DND-41 (cell line): ENCODE data around the gene GALNTL6.
"Not testable (repeated sequence)": the region's sequence is repeated elsewhere in the genome, so short reads cannot be mapped to it uniquely, and the experiment has no call there.

Experiments used
- ATAC-seq: fragments of 200-7000 bp; cut with Tn5 transposase; 3 replicates; pipeline ENCODE4 v1.9.1; 2021; ENCODE audit warnings: low read depth; ENCODE audit not compliant: insufficient read depth
- DNase-seq: peaks from one replicate; pipeline ENCODE4 v3.0.0-alpha.2; 2020
- H2AFZ ChIP-seq: 2 replicates; pipeline ENCODE4 v1.6.0; 2012; ENCODE audit warnings: low read depth, low read length
- H3K27ac ChIP-seq: 2 replicates; pipeline ENCODE4 v1.5.1; 2012; ENCODE audit warnings: low read length, inconsistent platforms
- H3K27me3 ChIP-seq: fragments of 200-600 bp; sonication (generic); 2 replicates; pipeline ENCODE4 v1.6.0; 2012; ENCODE audit warnings: low read length, mild to moderate bottlenecking, inconsistent platforms; ENCODE audit not compliant: insufficient read depth, poor library complexity
- H3K36me3 ChIP-seq: 2 replicates; pipeline ENCODE4 v1.5.1; 2012; ENCODE audit warnings: low read length, inconsistent platforms; ENCODE audit not compliant: insufficient read depth
- H3K4me1 ChIP-seq: 2 replicates; pipeline ENCODE4 v1.5.1; 2012; ENCODE audit warnings: mild to moderate bottlenecking, low read length; ENCODE audit not compliant: insufficient read depth
- H3K4me2 ChIP-seq: 2 replicates; pipeline ENCODE4 v1.6.0; 2012; ENCODE audit warnings: mild to moderate bottlenecking, moderate library complexity, low read length, inconsistent platforms; ENCODE audit not compliant: insufficient read depth
- H3K4me3 ChIP-seq, 2 experiments: fragments of 200-600 bp in 1 of 2; shearing (Covaris generic) in 1 of 2; 2 replicates each; pipeline ENCODE4 v1.5.1; 2012 to 2016; ENCODE audit warnings: inconsistent platforms in 2 of 2, low read length in 2 of 2, mild to moderate bottlenecking in 2 of 2, low read depth in 1 of 2, moderate library complexity in 1 of 2
- H3K79me2 ChIP-seq: 2 replicates; pipeline ENCODE4 v1.6.0; 2012; ENCODE audit warnings: low read length, inconsistent platforms; ENCODE audit not compliant: insufficient read depth
- H3K9ac ChIP-seq: 2 replicates; pipeline ENCODE4 v1.6.0; 2012; ENCODE audit warnings: low read depth, mild to moderate bottlenecking, inconsistent platforms, low read length, moderate library complexity
- H3K9me3 ChIP-seq: 2 replicates; pipeline ENCODE4 v1.5.1; 2012; ENCODE audit warnings: low read length, moderate library complexity, mild to moderate bottlenecking, inconsistent platforms; ENCODE audit not compliant: insufficient read depth, severe bottlenecking
- H4K20me1 ChIP-seq: 2 replicates; pipeline ENCODE4 v1.6.0; 2012; ENCODE audit warnings: low read length; ENCODE audit not compliant: insufficient read depth
- CTCF ChIP-seq: IDR thresholded peaks from 2 replicates; pipeline ENCODE4 v1.5.1; 2012; ENCODE audit warnings: borderline replicate concordance, low read length, moderate library complexity, mild to moderate bottlenecking; ENCODE audit not compliant: poor library complexity, severe bottlenecking; ENCODE audit errors: extremely low read depth
- EZH2 ChIP-seq: IDR thresholded peaks from 3 replicates; pipeline ENCODE4 v1.6.1; 2012; ENCODE audit warnings: borderline replicate concordance, low read depth, mild to moderate bottlenecking, moderate library complexity, low read length, inconsistent platforms; ENCODE audit not compliant: severe bottlenecking

Gene GALNTL6

DNA sequence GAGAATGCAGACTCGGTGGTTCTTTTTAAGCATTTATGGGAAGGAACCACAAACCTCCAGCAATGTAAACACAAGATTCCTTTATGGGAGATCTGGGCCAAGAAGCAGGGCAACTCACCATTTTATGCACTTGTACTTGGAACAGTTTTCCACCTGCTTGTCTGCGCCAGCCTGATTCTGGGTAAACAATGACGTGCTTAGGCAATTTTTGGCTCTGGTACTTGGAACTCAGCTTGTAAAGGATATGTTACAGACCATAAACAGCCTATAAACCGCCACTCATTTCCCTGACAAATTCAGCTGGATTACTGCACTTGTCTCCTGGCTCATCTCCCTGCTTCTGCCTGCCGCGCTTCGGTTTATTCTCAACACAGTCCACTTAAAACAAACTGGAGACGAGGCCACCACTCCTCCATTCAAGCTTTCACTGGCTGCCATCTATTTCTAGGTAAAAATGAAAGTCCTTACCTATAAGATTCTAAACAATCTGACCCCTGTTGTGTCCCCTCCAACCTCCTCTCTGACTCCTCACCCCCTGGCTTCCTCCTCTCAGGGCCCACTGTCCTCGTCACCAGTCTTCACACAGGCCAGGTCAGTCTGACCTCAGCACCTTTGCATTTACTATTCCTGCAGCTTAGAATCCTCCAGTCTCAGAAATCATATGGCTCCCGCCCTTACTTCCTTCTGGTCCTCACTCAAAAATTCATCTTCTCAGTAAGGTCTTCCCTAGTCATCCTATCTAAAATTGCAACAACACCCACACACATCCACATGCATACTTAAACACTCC is 1149.6 kb downstream of the GALNTL6 start:
- peaks cover 3% of the 10 kb centered on the region for H3K27me3 ChIP-seq
- no peak overlapping the region for H2AFZ ChIP-seq
- H3K9me3 ChIP-seq, result no peaks in the 10 kb centered on the region
- TF ChIP-seq EZH2 (no peak), CTCF (no peak)
- no peaks in the 10 kb centered on the region for H3K79me2 ChIP-seq
- no peaks in the 10 kb centered on the region for H3K36me3 ChIP-seq
- H3K4me1 ChIP-seq, result no peaks in the 10 kb centered on the region
- H3K27ac ChIP-seq, result no peak overlapping the region
- no peak for DNase-seq
- no peak overlapping the region for H3K4me2 ChIP-seq
- ATAC-seq, result no peak
- H3K4me3 ChIP-seq, result no peak overlapping the region
- no peak overlapping the region for H3K9ac ChIP-seq
- H4K20me1 ChIP-seq, result no peaks in the 10 kb centered on the region

GRCh38 chr4:172963498-172964294 is 1150.5 kb downstream of the GALNTL6 start:
- TF ChIP-seq EZH2, result no peak
- TF ChIP-seq CTCF, result no peak
- Histone ChIP-seq H4K20me1 (no peaks in the 10 kb centered on the region), H2AFZ (no peak overlapping the region), H3K27ac (no peak overlapping the region), H3K36me3 (no peaks in the 10 kb centered on the region), H3K4me2 (no peak overlapping the region), H3K9me3 (no peaks in the 10 kb centered on the region), H3K4me3 (no peak overlapping the region), H3K27me3 (peaks cover 3% of the 10 kb centered on the region), H3K79me2 (no peaks in the 10 kb centered on the region), H3K9ac (no peak overlapping the region), H3K4me1 (no peaks in the 10 kb centered on the region)
- no peak for DNase-seq
- no peak for ATAC-seq

DNA sequence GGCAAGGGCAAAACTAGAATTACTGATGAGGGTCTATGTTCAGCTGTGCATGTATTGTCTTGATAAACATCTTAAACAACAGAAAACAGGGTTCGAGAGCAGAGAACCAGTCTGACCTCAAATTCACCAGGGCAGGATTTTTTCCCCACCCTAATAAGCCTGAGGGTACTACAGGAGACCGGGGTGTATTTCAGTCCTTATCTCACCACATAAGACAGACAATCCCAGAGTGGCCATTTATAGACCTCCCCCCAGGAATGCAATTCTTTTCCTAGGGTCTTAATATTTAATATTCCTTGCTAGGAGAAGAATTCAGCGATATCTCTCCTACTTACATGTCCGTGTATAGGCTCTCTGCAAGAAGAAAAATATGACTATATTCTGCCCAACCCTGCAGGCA is 1157.0 kb downstream of the GALNTL6 start:
- ATAC-seq, DNase-seq, H3K4me1 ChIP-seq: not testable (repeated sequence)

GRCh38 chr4:172974586-172974985 is 1161.4 kb downstream of the GALNTL6 start:
- no peak overlapping the region for H2AFZ ChIP-seq
- peaks cover 3% of the 10 kb centered on the region for H3K9me3 ChIP-seq

More for the DNA sequence above, 1157.0 kb downstream of the GALNTL6 start:
- H3K4me2 ChIP-seq, H3K36me3 ChIP-seq, H3K27ac ChIP-seq, H2AFZ ChIP-seq, H4K20me1 ChIP-seq, H3K4me3 ChIP-seq, H3K9me3 ChIP-seq, H3K79me2 ChIP-seq, H3K9ac ChIP-seq, H3K27me3 ChIP-seq: not testable (repeated sequence)

More at GRCh38 chr4:172974586-172974985, 1161.4 kb downstream of the GALNTL6 start:
- peaks cover 3% of the 10 kb centered on the region for H3K27me3 ChIP-seq
- DNase-seq (no peak), ATAC-seq (no peak)
- H3K79me2 ChIP-seq, result no peaks in the 10 kb centered on the region
- H3K4me2 ChIP-seq, result no peak overlapping the region
- H3K36me3 ChIP-seq, result no peaks in the 10 kb centered on the region
- no peaks in the 10 kb centered on the region for H3K4me1 ChIP-seq
- no peaks in the 10 kb centered on the region for H4K20me1 ChIP-seq
- H3K27ac ChIP-seq, result no peak overlapping the region
- TF ChIP-seq CTCF (no peak), EZH2 (no peak)
- H3K4me3 ChIP-seq, result no peak overlapping the region
- no peak overlapping the region for H3K9ac ChIP-seq
